K562 (cell line): ENCODE measurements around the gene KCNJ10. TPM values are rescaled to one million over a fixed set of nuclear protein-coding genes. Genes with fewer than 3 reads are reported as not detected.

Source experiments
- ATAC-seq: fragments of 200-7000 bp; cut with Tn5 transposase; 3 replicates; pipeline ENCODE4 v1.9.1; 2020; ENCODE audit warnings: moderate library complexity
- BruUV-seq: library from RNA; stranded (reverse); fragments of 400-500 nt; replicated peaks from 2 replicates; lab custom pipeline; 2021; lab: Mats Ljungman, UMichigan
- CTCF ChIA-PET: fragments of 300-600 bp; formaldehyde crosslinking; extraction: SDS; loops from one replicate; lab custom pipeline; 2021; ENCODE audit warnings: low intra/inter-chr PET ratio; lab: Yijun Ruan, JAX
- POLR2A ChIA-PET: fragments of 300-600, 350-650 bp; sonication (Branson Sonifier 250); formaldehyde crosslinking; extraction: SDS; loops from one replicate; lab custom pipeline; 2021; ENCODE audit warnings: antibody characterized with exemption, inconsistent platforms; lab: Yijun Ruan, JAX
- DNase-seq, 4 experiments: peaks; one replicate each; pipeline versions ENCODE4 v3.0.0 to v3.0.0-alpha.2; 2011 to 2018; ENCODE audit warnings: low spot score in 3 of 4, mixed read lengths in 3 of 4; ENCODE audit errors: extremely low read depth in 1 of 4
- FAIRE-seq: peaks from 2 replicates; lab custom pipeline; 2011; peaks lifted over from hg19 to GRCh38; lab: Jason Lieb, UNC
- H2AFZ ChIP-seq: 2 replicates; pipeline ENCODE4 v1.6.0; 2011; ENCODE audit warnings: low read depth, low read length, control low read depth, inconsistent platforms
- H3K27ac ChIP-seq: fragments of 200-600 bp; 3 replicates; pipeline ENCODE4 v1.8.0; 2011; ENCODE audit warnings: low read depth, mild to moderate bottlenecking, control low read depth, inconsistent platforms, low read length, moderate library complexity, mixed read lengths; ENCODE audit errors: extremely low read depth
- H3K27me3 ChIP-seq, 2 experiments: fragments of 300-600 bp in 1 of 2; 2 replicates in 1 of 2; 3 replicates in 1 of 2; pipeline versions ENCODE4 v1.6.0 to v1.8.0; 2011; ENCODE audit warnings: inconsistent platforms in 2 of 2, low read length in 2 of 2, mild to moderate bottlenecking in 1 of 2, mixed read lengths in 1 of 2, moderate library complexity in 1 of 2; ENCODE audit not compliant: control insufficient read depth in 2 of 2, insufficient read depth in 2 of 2
- H3K36me3 ChIP-seq: fragments of 300-600 bp; 3 replicates; pipeline ENCODE4 v1.8.0; 2011; ENCODE audit warnings: mild to moderate bottlenecking, low read length, inconsistent platforms; ENCODE audit not compliant: control insufficient read depth, insufficient read depth
- H3K4me1 ChIP-seq, 2 experiments: fragments of 200-600 bp in 1 of 2; replicated peaks in 1 of 2; 2 replicates in 1 of 2; 3 replicates in 1 of 2; pipeline versions ENCODE4 v1.5.1 to v1.8.0; 2011; ENCODE audit warnings: inconsistent platforms in 2 of 2, low read length in 2 of 2, mild to moderate bottlenecking in 1 of 2, mixed read lengths in 1 of 2, moderate library complexity in 1 of 2; ENCODE audit not compliant: control insufficient read depth in 2 of 2, insufficient read depth in 2 of 2
- H3K4me2 ChIP-seq: 2 replicates; pipeline ENCODE4 v1.6.1; 2011; ENCODE audit warnings: low read length, control low read depth, inconsistent platforms, mixed read lengths; ENCODE audit not compliant: insufficient read depth
- H3K4me3 ChIP-seq: fragments of 200-600 bp; sonication (generic), shearing (Covaris generic); 2 replicates; pipeline ENCODE4 v1.5.1; 2016; ENCODE audit warnings: control low read depth, inconsistent platforms
- H3K79me2 ChIP-seq: fragments of 200-600 bp; 3 replicates; pipeline ENCODE4 v1.8.0; 2011; ENCODE audit warnings: low read length, inconsistent platforms; ENCODE audit not compliant: control insufficient read depth, insufficient read depth
- H3K9ac ChIP-seq, 2 experiments: 2 replicates each; pipeline versions ENCODE4 v1.6.0 to v1.6.1; 2011; ENCODE audit warnings: low read depth in 2 of 2, low read length in 2 of 2, control low read depth in 1 of 2, inconsistent platforms in 1 of 2, mild to moderate bottlenecking in 1 of 2, mixed read lengths in 1 of 2; ENCODE audit not compliant: insufficient read depth in 1 of 2
- H3K9me1 ChIP-seq: one replicate; pipeline ENCODE4 v1.6.0; 2011; ENCODE audit warnings: inconsistent platforms, mild to moderate bottlenecking, low read length, moderate library complexity; ENCODE audit not compliant: control insufficient read depth, insufficient read depth
- H3K9me3 ChIP-seq: replicated peaks from 2 replicates; pipeline ENCODE4 v1.5.1; 2011; ENCODE audit warnings: low read depth, low read length, inconsistent platforms; ENCODE audit not compliant: control insufficient read depth, insufficient read depth
- H4K20me1 ChIP-seq: replicated peaks from 2 replicates; pipeline ENCODE4 v1.6.1; 2011; ENCODE audit warnings: low read length, inconsistent platforms, mixed read lengths; ENCODE audit not compliant: control insufficient read depth, insufficient read depth
- ATF3 ChIP-seq, 2 experiments: fragments of 450-650 bp in 1 of 2; sonication (generic) in 1 of 2; formaldehyde crosslinking in 1 of 2; IDR thresholded peaks in 1 of 2; conservative IDR thresholded peaks in 1 of 2; 2 replicates each; pipeline versions ENCODE4 v1.6.1 to v1.8.1; 2016 to 2023; ENCODE audit warnings: mild to moderate bottlenecking in 2 of 2, moderate library complexity in 2 of 2, inconsistent platforms in 1 of 2, missing genetic modification reagents in 1 of 2
- CEBPG ChIP-seq, 3 experiments: fragments of 200-800 bp in 1 of 3; sonication (Bioruptor generic) in 1 of 3; sonication (generic) in 1 of 3; formaldehyde crosslinking in 1 of 3; IDR thresholded peaks in 2 of 3; conservative IDR thresholded peaks in 1 of 3; 2 replicates each; pipeline versions ENCODE4 v1.6.1 to v1.8.0; 2016 to 2022; ENCODE audit warnings: missing compliant biosample characterization in 2 of 3, missing genetic modification characterization in 2 of 3, mild to moderate bottlenecking in 1 of 3, missing genetic modification reagents in 1 of 3
- ZBTB34 ChIP-seq: fragments of 250-450 bp; sonication (Bioruptor Pico); IDR thresholded peaks from 2 replicates; pipeline ENCODE4 v1.8.0; 2021; ENCODE audit warnings: mild to moderate bottlenecking, moderate library complexity
- WGBS: fragments of 100-300 bp; shearing (Covaris generic); methylation state at CpG from one replicate; pipeline ENCODE4 v1.1.6; 2016; ENCODE audit warnings: low coverage, mixed read lengths; ENCODE audit not compliant: insufficient coverage; ENCODE audit errors: missing lambda C conversion rate; 5-methylcytosine and 5-hydroxymethylcytosine counted together
- in situ Hi-C: fragments of 300-500 bp; cut with MboI; formaldehyde crosslinking; loops from 4 replicates; pipeline ENCODE4 v1.15.0; 2018; ENCODE audit warnings: inconsistent platforms, mixed read lengths
- intact Hi-C: fragments of 100-400 bp; cut with micrococcal nuclease; formaldehyde crosslinking; loops from 2 replicates; pipeline ENCODE4 v1.14.2; 2022
- polyA plus RNA-seq, 8 experiments: library from polyadenylated mRNA; depleted of rRNA in 4 of 8; stranded (reverse) in 5 of 8; unstranded in 3 of 8; fragments of >200 nt; fragmentation: Nextera tagmentation in 2 of 8; fragmentation: Illumina TruSeq in 1 of 8; extraction: Ambion mirVana in 2 of 8; extraction: Trizol in 1 of 8; gene quantifications; 2 replicates each; pipeline versions ENCODE4 v1.2.1 to v1.2.3, GENCODE V29; 2011 to 2014; ENCODE audit warnings: inconsistent platforms in 1 of 8, missing spikeins in 1 of 8
- total RNA-seq, 7 experiments: library from RNA; depleted of rRNA in 6 of 7; stranded (reverse); fragments of >200 nt in 6 of 7; fragmentation: Illumina TruSeq in 2 of 7; extraction: Trizol in 2 of 7; gene quantifications; 2 replicates each; pipeline versions ENCODE4 v1.2.1 to v1.2.3, GENCODE V29; 2011 to 2021; ENCODE audit warnings: low replicate concordance in 1 of 7

The KCNJ10 gene
- total and polyA plus RNA-seq, 9 of the 15 experiments (the other 6 are each of a cell fraction or from before 2014, with no cell fraction given), result 0.06 to 0.11 TPM; not detected in 7

GRCh38 chr1:160017592-160017991 is 52.4 kb downstream of the KCNJ10 start:
- FAIRE-seq (no peak), ATAC-seq (no peak), DNase-seq (no peak)
- Histone ChIP-seq H2AFZ (no peak overlapping the region), H3K9me3 (no peaks in the 10 kb centered on the region), H3K79me2 (no peaks in the 10 kb centered on the region), H4K20me1 (peaks cover 3% of the 10 kb centered on the region; the same call in 1 of the 2 replicates), H3K4me1 (peaks cover 0 to 6% of the 10 kb centered on the region in 2 experiments; a peak in 2 of 5 replicates), H3K36me3 (no peaks in the 10 kb centered on the region), H3K27ac (no peak overlapping the region), H3K9ac (no peak overlapping the region), H3K4me3 (no peak overlapping the region), H3K9me1 (no peaks in the 10 kb centered on the region), H3K4me2 (no peak overlapping the region), H3K27me3 (peaks cover 2 to 7% of the 10 kb centered on the region in 2 experiments; a peak in 2 of 5 replicates)
- in situ Hi-C loops (no loop called here), intact Hi-C loops (no loop called here)
- POLR2A ChIA-PET, result interaction anchor here (3.2 kb wide), 1 partner anchor 10 kb away, joined by 10 read pairs; no protein-coding TSS in a partner anchor
- TF ChIP-seq ATF3 (IDR thresholded peaks at IDR 0.05), result peak; percentile 67
- TF ChIP-seq ATF3 (CRISPR knock-in tag; conservative IDR thresholded peaks at IDR 0.05), result no peak
- no peak for TF ChIP-seq ZBTB34
- TF ChIP-seq CEBPG (CRISPR knock-in tag; IDR thresholded peaks at IDR 0.05), result no peak
- TF ChIP-seq CEBPG (tag; conservative IDR thresholded peaks at IDR 0.05 in 1 of 2, IDR thresholded peaks at IDR 0.05 in 1 of 2), result peak; percentile 76 to 91
- BruUV-seq, result no TSS peak
- WGBS, result 0% methylated on average over 1 of the region's 1 CpG
- CTCF ChIA-PET, result interaction anchor here (0.6 kb wide), 1 partner anchor 10 kb away, joined by 3 read pairs; no protein-coding TSS in a partner anchor
